ENCODE results near the gene PEX7. TPM values are rescaled to one million over a fixed set of nuclear protein-coding genes. Genes with fewer than 3 reads are reported as not detected.

Gene PEX7
- total RNA-seq, 1 donor from 2014 or later: 20.0 TPM

DNA sequence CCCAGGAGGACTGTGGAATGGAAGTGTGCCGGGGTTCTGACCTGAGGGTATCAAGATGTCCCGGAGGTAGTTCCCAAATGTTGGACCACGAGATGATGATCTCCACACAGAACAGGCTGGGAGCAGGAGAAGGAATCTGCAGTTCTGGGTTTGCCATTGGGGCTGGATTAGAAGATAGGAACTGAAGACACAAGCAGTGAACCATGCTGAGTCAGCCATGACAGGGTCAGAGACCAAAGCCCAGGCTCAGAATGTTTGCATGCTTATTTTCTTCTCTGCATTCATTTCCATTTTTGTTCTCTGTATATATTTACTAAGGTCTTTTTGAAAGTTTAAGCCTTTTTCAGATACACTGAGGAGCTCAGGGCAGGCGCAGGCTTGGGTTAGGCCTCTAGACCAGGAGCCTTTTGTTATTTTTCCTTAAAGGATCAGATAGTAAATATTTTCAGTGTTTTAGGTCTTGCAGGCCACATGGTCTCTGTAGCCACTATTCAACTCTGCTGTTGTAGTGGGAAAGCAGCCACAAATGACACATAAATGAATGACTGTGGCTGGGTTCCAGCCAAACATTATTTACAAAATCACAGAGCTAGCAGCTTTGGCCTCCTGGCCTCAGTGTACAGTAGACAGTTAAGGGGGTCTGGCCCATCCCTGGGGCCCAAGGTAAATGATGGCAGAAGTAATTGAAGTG, 128.2 kb downstream of the PEX7 start:
- no peaks in the 10 kb centered on the region for H3K27me3 ChIP-seq (ENCODE audit: control insufficient read depth, insufficient read depth, low read length)
- no peak for DNase-seq (ENCODE audit: low read depth)
- no peaks in the 10 kb centered on the region for H3K36me3 ChIP-seq (ENCODE audit: control insufficient read depth, insufficient read depth, low read length)
- no peak overlapping the region for H3K4me3 ChIP-seq (ENCODE audit: low read depth, low read length)
- no peak for FAIRE-seq
- TF ChIP-seq CTCF (IDR thresholded peaks at IDR 0.05; ENCODE audit: insufficient read depth, low read length, severe bottlenecking): no peak

DNA sequence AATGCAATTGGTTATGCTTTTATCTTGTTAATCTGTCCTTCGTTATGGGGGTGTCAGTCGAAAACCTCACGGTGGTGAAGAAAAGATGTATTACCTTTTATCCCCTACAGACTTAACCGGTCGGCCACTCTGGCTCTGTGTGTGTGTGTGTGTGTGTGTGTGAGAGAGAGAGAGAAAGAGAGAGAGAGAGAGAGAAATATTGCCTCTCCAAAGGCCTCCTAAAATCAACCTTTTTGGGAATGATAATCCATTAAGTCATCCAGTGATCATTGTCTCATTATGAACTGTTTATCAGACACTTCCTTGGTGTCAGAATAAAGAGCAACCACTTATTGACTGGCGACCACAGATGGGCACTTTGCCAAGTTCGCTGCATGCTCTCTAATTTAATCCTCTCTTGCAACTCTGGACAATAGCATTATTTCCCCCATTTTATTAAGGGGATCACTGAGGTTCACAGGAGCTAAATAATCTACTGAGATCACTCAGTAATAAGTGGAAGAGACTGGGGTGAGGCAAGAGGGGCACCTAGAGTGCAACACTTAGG, 130.4 kb downstream of the PEX7 start:
- no peak for TF ChIP-seq CTCF (IDR thresholded peaks at IDR 0.05; ENCODE audit: insufficient read depth, low read length, severe bottlenecking)
- Histone ChIP-seq H3K36me3 (ENCODE audit: control insufficient read depth, insufficient read depth, low read length) (no peaks in the 10 kb centered on the region), H3K4me3 (ENCODE audit: low read depth, low read length) (no peak overlapping the region), H3K27me3 (ENCODE audit: control insufficient read depth, insufficient read depth, low read length) (no peaks in the 10 kb centered on the region)
- no peak for DNase-seq (ENCODE audit: low read depth)
- no peak for FAIRE-seq

DNA sequence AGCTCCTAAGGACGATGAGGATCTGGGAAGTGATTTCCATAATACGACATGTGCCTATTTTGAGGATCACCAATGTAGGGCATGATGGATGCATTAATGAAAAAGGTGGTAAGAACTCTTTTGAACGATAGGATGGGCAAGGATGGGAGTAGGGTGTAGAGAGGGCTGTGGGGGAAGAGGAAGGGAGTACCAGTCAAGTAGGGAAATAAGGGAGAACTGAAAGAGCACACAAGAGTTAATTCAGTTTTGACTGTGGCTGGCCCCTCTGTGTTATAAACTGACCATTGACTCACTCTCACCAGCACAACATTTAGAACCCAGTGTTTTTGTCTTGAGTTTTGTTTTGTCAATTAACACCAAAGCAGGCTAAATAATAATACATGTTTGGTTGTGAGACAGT, 132.7 kb downstream of the PEX7 start:
- DNase-seq (ENCODE audit: low read depth) (no peak), FAIRE-seq (peak; percentile 79)
- no peaks in the 10 kb centered on the region for H3K27me3 ChIP-seq (ENCODE audit: control insufficient read depth, insufficient read depth, low read length)
- H3K4me3 ChIP-seq (ENCODE audit: low read depth, low read length): no peak overlapping the region
- no peaks in the 10 kb centered on the region for H3K36me3 ChIP-seq (ENCODE audit: control insufficient read depth, insufficient read depth, low read length)
- no peak for TF ChIP-seq CTCF (IDR thresholded peaks at IDR 0.05; ENCODE audit: insufficient read depth, low read length, severe bottlenecking)

DNA sequence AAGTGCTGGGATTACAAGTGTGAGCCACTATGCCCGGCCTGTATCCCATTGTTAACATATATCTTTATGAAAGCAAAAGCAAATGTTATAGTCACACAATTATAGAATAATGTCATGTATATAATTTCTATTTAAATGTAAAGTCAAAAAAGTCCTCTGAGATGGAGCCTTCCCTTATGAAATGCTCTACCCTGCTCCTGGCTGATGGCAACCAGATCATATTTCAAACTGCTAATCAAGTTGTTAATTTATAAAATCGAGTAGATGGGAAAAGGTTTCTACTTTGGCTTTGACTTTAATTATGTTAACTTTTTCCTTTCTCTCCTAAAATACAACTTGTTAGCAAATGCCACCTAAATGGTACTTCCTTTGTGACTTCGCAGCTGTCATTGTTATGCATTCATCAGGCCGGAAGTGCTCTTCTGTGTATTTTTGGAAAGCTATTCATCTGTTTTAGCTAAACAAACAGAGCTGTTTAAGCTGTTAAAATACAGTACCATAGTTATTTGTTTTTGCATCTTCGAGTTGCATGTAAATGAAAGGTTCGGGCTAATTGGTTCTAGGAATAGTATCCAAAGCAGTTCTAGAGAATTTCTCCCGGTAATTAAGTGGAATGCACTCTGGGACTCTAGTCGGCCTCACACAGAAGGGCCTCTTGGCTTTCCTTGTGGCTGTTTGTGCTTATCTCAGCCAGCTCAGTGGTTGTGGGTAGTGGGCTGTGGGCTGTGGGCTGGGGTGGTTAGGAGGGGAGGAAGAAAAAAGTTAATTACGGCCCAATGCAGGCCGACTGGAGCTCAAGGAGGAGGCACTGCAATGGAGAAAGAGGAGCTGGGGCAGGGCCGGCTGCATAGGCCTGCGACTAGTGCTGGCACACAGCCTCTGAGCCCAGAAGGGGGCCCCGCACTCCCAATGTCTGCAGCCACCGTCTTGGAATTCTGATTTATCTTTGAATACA, 134.5 kb downstream of the PEX7 start:
- DNase-seq (ENCODE audit: low read depth) (no peak), FAIRE-seq (no peak)
- Histone ChIP-seq H3K4me3 (ENCODE audit: low read depth, low read length) (no peak overlapping the region), H3K27me3 (ENCODE audit: control insufficient read depth, insufficient read depth, low read length) (no peaks in the 10 kb centered on the region), H3K36me3 (ENCODE audit: control insufficient read depth, insufficient read depth, low read length) (no peaks in the 10 kb centered on the region)
- TF ChIP-seq CTCF (IDR thresholded peaks at IDR 0.05; ENCODE audit: insufficient read depth, low read length, severe bottlenecking): no peak

DNA sequence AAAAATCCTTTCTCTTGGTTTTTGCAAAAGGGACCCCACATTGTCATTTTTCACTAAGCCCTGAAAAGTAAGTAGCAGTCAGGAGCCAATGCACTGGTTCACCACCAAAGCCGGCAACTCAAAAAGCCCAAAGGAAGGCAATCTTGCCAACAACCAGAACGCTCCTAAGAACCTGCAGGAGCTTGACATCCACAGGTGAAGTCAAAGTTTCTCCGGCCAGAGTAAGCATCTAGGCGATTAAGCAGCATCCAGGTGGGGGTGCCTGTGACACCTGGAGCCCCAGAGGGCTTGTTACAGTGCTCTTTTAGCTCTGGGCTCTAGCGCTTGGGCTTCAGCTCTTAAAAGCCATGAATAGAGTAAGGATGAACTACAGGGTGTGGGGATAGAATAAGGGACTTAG, 135.8 kb downstream of the PEX7 start:
- DNase-seq (ENCODE audit: low read depth) (no peak), FAIRE-seq (no peak)
- H3K4me3 ChIP-seq (ENCODE audit: low read depth, low read length): no peak overlapping the region
- H3K27me3 ChIP-seq (ENCODE audit: control insufficient read depth, insufficient read depth, low read length): no peaks in the 10 kb centered on the region
- TF ChIP-seq CTCF (IDR thresholded peaks at IDR 0.05; ENCODE audit: insufficient read depth, low read length, severe bottlenecking): no peak
- H3K36me3 ChIP-seq (ENCODE audit: control insufficient read depth, insufficient read depth, low read length): no peaks in the 10 kb centered on the region

Data from bronchial epithelial cell (primary cell).